HepG2 (cell line): ENCODE results near the gene UBQLN4. TPM values are rescaled to one million over a fixed set of nuclear protein-coding genes. Genes with fewer than 3 reads are reported as not detected.

ENCODE experiments used
- ATAC-seq: fragments of 200-7000 bp; cut with Tn5 transposase; 3 replicates; pipeline ENCODE4 v1.9.1; 2020; ENCODE audit warnings: mild to moderate bottlenecking, moderate library complexity
- BruUV-seq: library from RNA; stranded (reverse); fragments of 400-500 nt; replicated peaks from 2 replicates; lab custom pipeline; 2021; lab: Mats Ljungman, UMichigan
- CTCF ChIA-PET: fragments of 300-600 bp; formaldehyde crosslinking; extraction: SDS; loops from one replicate; lab custom pipeline; 2021; ENCODE audit warnings: low total read pairs, inconsistent platforms, low intra/inter-chr PET ratio; lab: Yijun Ruan, JAX
- POLR2A ChIA-PET: fragments of 350-600 bp; sonication (Branson Sonifier 250); formaldehyde crosslinking; loops from one replicate; lab custom pipeline; 2020; ENCODE audit warnings: antibody characterized with exemption, inconsistent platforms; lab: Yijun Ruan, JAX
- DNase-seq: peaks from one replicate; pipeline ENCODE4 v3.0.0-alpha.2; 2015; ENCODE audit warnings: low spot score
- FAIRE-seq: peaks from 3 replicates; lab custom pipeline; 2011; peaks lifted over from hg19 to GRCh38; lab: Jason Lieb, UNC
- H2AFZ ChIP-seq: one replicate; pipeline ENCODE4 v1.6.1; 2011; ENCODE audit warnings: low read length, inconsistent platforms
- H3K27ac ChIP-seq: fragments of 300-600 bp; 3 replicates; pipeline ENCODE4 v1.8.0; 2011; ENCODE audit warnings: mixed run types, mild to moderate bottlenecking, mixed read lengths, low read length, inconsistent platforms; ENCODE audit not compliant: insufficient read depth; ENCODE audit errors: extremely low read length
- H3K27me3 ChIP-seq, 2 experiments: fragments of 200-600 bp in 1 of 2; 2 replicates in 1 of 2; 3 replicates in 1 of 2; pipeline versions ENCODE4 v1.6.0 to v1.8.0; 2011; ENCODE audit warnings: low read length in 2 of 2, mild to moderate bottlenecking in 2 of 2, moderate library complexity in 2 of 2, inconsistent platforms in 1 of 2; ENCODE audit not compliant: insufficient read depth in 2 of 2, control insufficient read depth in 1 of 2
- H3K36me3 ChIP-seq, 2 experiments: fragments of 200-600 bp in 1 of 2; replicated peaks in 1 of 2; 2 replicates in 1 of 2; 3 replicates in 1 of 2; pipeline versions ENCODE4 v1.5.1 to v1.8.0; 2011; ENCODE audit warnings: low read length in 2 of 2, inconsistent platforms in 1 of 2; ENCODE audit not compliant: insufficient read depth in 2 of 2, control insufficient read depth in 1 of 2
- H3K4me1 ChIP-seq: 2 replicates; pipeline ENCODE4 v1.5.1; 2012; ENCODE audit warnings: low read length, inconsistent platforms; ENCODE audit not compliant: insufficient read depth
- H3K4me2 ChIP-seq: 2 replicates; pipeline ENCODE4 v1.6.0; 2011; ENCODE audit warnings: low read depth, low read length, inconsistent platforms
- H3K4me3 ChIP-seq, 3 experiments: fragments of 200-600 bp in 1 of 3; sonication (generic), shearing (Covaris generic) in 1 of 3; replicated peaks in 1 of 3; 2 replicates each; pipeline ENCODE4 v1.5.1; 2011 to 2016; ENCODE audit warnings: low read length in 3 of 3, inconsistent platforms in 2 of 3, low read depth in 2 of 3, mild to moderate bottlenecking in 2 of 3, control low read depth in 1 of 3, mixed read lengths in 1 of 3; ENCODE audit not compliant: insufficient read depth in 1 of 3
- H3K79me2 ChIP-seq: one replicate; pipeline ENCODE4 v1.6.1; 2011; ENCODE audit warnings: low read length, inconsistent platforms; ENCODE audit not compliant: insufficient read depth
- H3K9ac ChIP-seq: 2 replicates; pipeline ENCODE4 v1.6.0; 2011; ENCODE audit warnings: mild to moderate bottlenecking, low read depth, low read length, inconsistent platforms; ENCODE audit not compliant: insufficient read depth
- H3K9me3 ChIP-seq: 2 replicates; pipeline ENCODE4 v1.5.1; 2012; ENCODE audit warnings: mild to moderate bottlenecking, low read length
- H4K20me1 ChIP-seq: 2 replicates; pipeline ENCODE4 v1.6.0; 2011; ENCODE audit warnings: inconsistent platforms, mild to moderate bottlenecking, low read length, moderate library complexity; ENCODE audit not compliant: insufficient read depth
- GABPA ChIP-seq, 2 experiments: IDR thresholded peaks; 2 replicates each; pipeline ENCODE4 v1.6.1; 2011 to 2016; ENCODE audit warnings: low read depth in 2 of 2, low read length in 1 of 2, missing biosample characterization in 1 of 2, missing genetic modification characterization in 1 of 2
- PBX3 ChIP-seq: sonication (generic); formaldehyde crosslinking; IDR thresholded peaks from 2 replicates; pipeline ENCODE4 v1.8.1; 2023; ENCODE audit warnings: missing genetic modification reagents, inconsistent platforms, borderline replicate concordance
- RARA ChIP-seq: IDR thresholded peaks from 2 replicates; pipeline ENCODE4 v1.6.1; 2016; ENCODE audit warnings: missing genetic modification reagents, missing compliant biosample characterization
- RBM39 ChIP-seq: fragments of 200-400 bp; formaldehyde crosslinking; IDR thresholded peaks from one replicate; pipeline ENCODE4 v1.6.1; 2018; ENCODE audit warnings: antibody characterized with exemption, mild to moderate bottlenecking, low read depth, low read length; ENCODE audit not compliant: poor library complexity, severe bottlenecking
- TMF1 ChIP-seq: sonication (generic); formaldehyde crosslinking; IDR thresholded peaks from 2 replicates; pipeline ENCODE4 v1.8.1; 2022; ENCODE audit warnings: low read depth, missing genetic modification reagents
- ZEB1 ChIP-seq: IDR thresholded peaks from 2 replicates; pipeline ENCODE4 v1.6.1; 2012; ENCODE audit warnings: mild to moderate bottlenecking, low read depth, inconsistent platforms; ENCODE audit not compliant: insufficient replicate concordance
- ZFP41 ChIP-seq: sonication (generic); formaldehyde crosslinking; IDR thresholded peaks from 2 replicates; pipeline ENCODE4 v1.4.0; 2020; ENCODE audit warnings: mild to moderate bottlenecking, missing genetic modification reagents, borderline replicate concordance
- ZNF331 ChIP-seq: sonication (generic); formaldehyde crosslinking; IDR thresholded peaks from 2 replicates; pipeline ENCODE4 v1.4.0; 2020; ENCODE audit warnings: missing genetic modification reagents
- ZNF451 ChIP-seq: sonication (generic); formaldehyde crosslinking; IDR thresholded peaks from 2 replicates; pipeline ENCODE4 v1.5.0; 2020; ENCODE audit warnings: mild to moderate bottlenecking, missing genetic modification reagents
- ZNF513 ChIP-seq: sonication (generic); formaldehyde crosslinking; conservative IDR thresholded peaks from 2 replicates; pipeline ENCODE4 v1.5.0; 2020; ENCODE audit warnings: missing genetic modification reagents
- ZNF629 ChIP-seq: sonication (generic); formaldehyde crosslinking; conservative IDR thresholded peaks from 2 replicates; pipeline ENCODE4 v1.5.0; 2020; ENCODE audit warnings: missing genetic modification reagents
- WGBS: methylation state at CpG from one replicate; pipeline ENCODE4 v1.1.6; 2017; ENCODE audit warnings: low lambda C conversion rate; 5-methylcytosine and 5-hydroxymethylcytosine counted together
- in situ Hi-C: cut with HindIII; loops from 2 replicates; pipeline ENCODE4 v1.10.0; 2017; ENCODE audit warnings: low pct_unique_long_range_greater_than_20kb; ENCODE audit not compliant: extremely low pct_ligation_motif_present
- intact Hi-C: fragments of 100-400 bp; cut with micrococcal nuclease; formaldehyde crosslinking; loops from one replicate; pipeline ENCODE4 v1.10.0; 2022; ENCODE audit not compliant: unreplicated experiment
- polyA plus RNA-seq, 8 experiments: library from polyadenylated mRNA; depleted of rRNA in 3 of 8; stranded (reverse) in 7 of 8; unstranded in 1 of 8; fragments of >200 nt; fragmentation: Illumina TruSeq in 4 of 8; extraction: Trizol in 4 of 8; gene quantifications; 2 replicates each; pipeline versions ENCODE4 v1.2.1 to v1.2.3, GENCODE V29; 2011 to 2016; ENCODE audit warnings: low read depth in 4 of 8, missing spikeins in 1 of 8, mixed read lengths in 1 of 8; ENCODE audit not compliant: insufficient read depth in 1 of 8
- total RNA-seq, 5 experiments: library from RNA; depleted of rRNA; stranded (reverse); fragments of >200 nt; fragmentation: Illumina TruSeq; extraction: Trizol; gene quantifications; 2 replicates each; pipeline ENCODE4 v1.2.3, GENCODE V29; 2016; ENCODE audit warnings: low read depth in 1 of 5
- TF ChIP-seq, protein P1 (sequence below): sonication (generic); formaldehyde crosslinking; IDR thresholded peaks from 2 replicates; pipeline ENCODE4 v1.4.0; 2020; ENCODE audit warnings: missing genetic modification reagents
- TF ChIP-seq, protein P2 (sequence below): sonication (generic); formaldehyde crosslinking; IDR thresholded peaks from 2 replicates; pipeline ENCODE4 v1.5.1; 2020; ENCODE audit warnings: missing genetic modification reagents, mild to moderate bottlenecking, borderline replicate concordance
- TF ChIP-seq, protein P3 (sequence below): sonication (generic); formaldehyde crosslinking; IDR thresholded peaks from 2 replicates; pipeline ENCODE4 v1.4.0; 2020; ENCODE audit warnings: mild to moderate bottlenecking, missing genetic modification reagents
- TF ChIP-seq, protein P4 (sequence below): sonication (generic); formaldehyde crosslinking; IDR thresholded peaks from 2 replicates; pipeline ENCODE4 v1.8.1; 2023; ENCODE audit warnings: mild to moderate bottlenecking, inconsistent platforms, moderate library complexity, missing genetic modification reagents, borderline replicate concordance

The UBQLN4 gene
- total and polyA plus RNA-seq, 2 of the 13 experiments (the other 11 are each of a cell fraction or from before 2014, with no cell fraction given), result 31.5 to 39.8 TPM

GRCh38 chr1:156075162-156075561 is 21.6 kb upstream of the UBQLN4 start (continued):
- TF ChIP-seq, protein P1, sequence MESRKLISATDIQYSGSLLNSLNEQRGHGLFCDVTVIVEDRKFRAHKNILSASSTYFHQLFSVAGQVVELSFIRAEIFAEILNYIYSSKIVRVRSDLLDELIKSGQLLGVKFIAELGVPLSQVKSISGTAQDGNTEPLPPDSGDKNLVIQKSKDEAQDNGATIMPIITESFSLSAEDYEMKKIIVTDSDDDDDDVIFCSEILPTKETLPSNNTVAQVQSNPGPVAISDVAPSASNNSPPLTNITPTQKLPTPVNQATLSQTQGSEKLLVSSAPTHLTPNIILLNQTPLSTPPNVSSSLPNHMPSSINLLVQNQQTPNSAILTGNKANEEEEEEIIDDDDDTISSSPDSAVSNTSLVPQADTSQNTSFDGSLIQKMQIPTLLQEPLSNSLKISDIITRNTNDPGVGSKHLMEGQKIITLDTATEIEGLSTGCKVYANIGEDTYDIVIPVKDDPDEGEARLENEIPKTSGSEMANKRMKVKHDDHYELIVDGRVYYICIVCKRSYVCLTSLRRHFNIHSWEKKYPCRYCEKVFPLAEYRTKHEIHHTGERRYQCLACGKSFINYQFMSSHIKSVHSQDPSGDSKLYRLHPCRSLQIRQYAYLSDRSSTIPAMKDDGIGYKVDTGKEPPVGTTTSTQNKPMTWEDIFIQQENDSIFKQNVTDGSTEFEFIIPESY (CRISPR knock-in tag), result peak; percentile 45; the same call in 1 of the 2 replicates
- no peak for TF ChIP-seq ZNF451 (CRISPR knock-in tag)
- TF ChIP-seq, protein P2, sequence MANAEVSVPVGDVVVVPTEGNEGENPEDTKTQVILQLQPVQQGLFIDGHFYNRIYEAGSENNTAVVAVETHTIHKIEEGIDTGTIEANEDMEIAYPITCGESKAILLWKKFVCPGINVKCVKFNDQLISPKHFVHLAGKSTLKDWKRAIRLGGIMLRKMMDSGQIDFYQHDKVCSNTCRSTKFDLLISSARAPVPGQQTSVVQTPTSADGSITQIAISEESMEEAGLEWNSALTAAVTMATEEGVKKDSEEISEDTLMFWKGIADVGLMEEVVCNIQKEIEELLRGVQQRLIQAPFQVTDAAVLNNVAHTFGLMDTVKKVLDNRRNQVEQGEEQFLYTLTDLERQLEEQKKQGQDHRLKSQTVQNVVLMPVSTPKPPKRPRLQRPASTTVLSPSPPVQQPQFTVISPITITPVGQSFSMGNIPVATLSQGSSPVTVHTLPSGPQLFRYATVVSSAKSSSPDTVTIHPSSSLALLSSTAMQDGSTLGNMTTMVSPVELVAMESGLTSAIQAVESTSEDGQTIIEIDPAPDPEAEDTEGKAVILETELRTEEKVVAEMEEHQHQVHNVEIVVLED, result no peak
- no peak for TF ChIP-seq ZFP41 (CRISPR knock-in tag)
- TF ChIP-seq ZEB1, result no peak
- no peak for TF ChIP-seq ZNF513 (CRISPR knock-in tag)

GRCh38 chr1:156074661-156075060 is 21.1 kb upstream of the UBQLN4 start:
- Histone ChIP-seq H3K36me3 (peaks cover 5 to 14% of the 10 kb centered on the region in 2 experiments; a peak in 4 of 5 replicates), H4K20me1 (no peaks in the 10 kb centered on the region; the same call in 1 of the 2 replicates), H3K27me3 (no peaks in the 10 kb centered on the region), H2AFZ (no peak overlapping the region), H3K4me1 (peaks cover 45% of the 10 kb centered on the region), H3K27ac (no peak overlapping the region), H3K79me2 (peaks cover 3% of the 10 kb centered on the region), H3K4me2 (no peak overlapping the region), H3K9ac (no peak overlapping the region), H3K4me3 (no peak overlapping the region), H3K9me3 (no peaks in the 10 kb centered on the region)
- in situ Hi-C loops (no loop called here), intact Hi-C loops (no loop called here)
- ChIA-PET POLR2A (no interaction called here), CTCF (no interaction called here)
- no TSS peak for BruUV-seq
- WGBS, result 93% methylated on average over 5 of the region's 8 CpGs
- FAIRE-seq (no peak), DNase-seq (no peak), ATAC-seq (no peak)
- TF ChIP-seq TMF1 (CRISPR knock-in tag) (no peak), RARA (CRISPR knock-in tag) (no peak), GABPA (IDR thresholded peaks at IDR 0.05; ENCODE audit: low read depth, low read length) (no peak), GABPA (CRISPR knock-in tag; IDR thresholded peaks at IDR 0.05; ENCODE audit: low read depth) (no peak), RBM39 (no peak), ZNF629 (CRISPR knock-in tag) (no peak), PBX3 (CRISPR knock-in tag) (no peak), ZNF331 (CRISPR knock-in tag) (no peak)
- TF ChIP-seq, protein P3, sequence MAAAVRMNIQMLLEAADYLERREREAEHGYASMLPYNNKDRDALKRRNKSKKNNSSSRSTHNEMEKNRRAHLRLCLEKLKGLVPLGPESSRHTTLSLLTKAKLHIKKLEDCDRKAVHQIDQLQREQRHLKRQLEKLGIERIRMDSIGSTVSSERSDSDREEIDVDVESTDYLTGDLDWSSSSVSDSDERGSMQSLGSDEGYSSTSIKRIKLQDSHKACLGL (CRISPR knock-in tag), result no peak
- TF ChIP-seq, protein P4, sequence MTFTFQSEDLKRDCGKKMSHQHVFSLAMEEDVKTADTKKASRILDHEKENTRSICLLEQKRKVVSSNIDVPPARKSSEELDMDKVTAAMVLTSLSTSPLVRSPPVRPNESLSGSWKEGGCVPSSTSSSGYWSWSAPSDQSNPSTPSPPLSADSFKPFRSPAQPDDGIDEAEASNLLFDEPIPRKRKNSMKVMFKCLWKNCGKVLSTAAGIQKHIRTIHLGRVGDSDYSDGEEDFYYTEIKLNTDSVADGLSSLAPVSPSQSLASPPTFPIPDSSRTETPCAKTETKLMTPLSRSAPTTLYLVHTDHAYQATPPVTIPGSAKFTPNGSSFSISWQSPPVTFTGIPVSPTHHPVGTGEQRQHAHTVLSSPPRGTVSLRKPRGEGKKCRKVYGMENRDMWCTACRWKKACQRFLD, result no peak
